ENCODE results near the gene GBGT1.
A peak's percentile ranks its signal among the peaks of the same experiment; 100 is the strongest.
"Not testable (repeated sequence)": the region's sequence is repeated elsewhere in the genome, so short reads cannot be mapped to it uniquely, and the experiment has no call there.

The GBGT1 gene

DNA sequence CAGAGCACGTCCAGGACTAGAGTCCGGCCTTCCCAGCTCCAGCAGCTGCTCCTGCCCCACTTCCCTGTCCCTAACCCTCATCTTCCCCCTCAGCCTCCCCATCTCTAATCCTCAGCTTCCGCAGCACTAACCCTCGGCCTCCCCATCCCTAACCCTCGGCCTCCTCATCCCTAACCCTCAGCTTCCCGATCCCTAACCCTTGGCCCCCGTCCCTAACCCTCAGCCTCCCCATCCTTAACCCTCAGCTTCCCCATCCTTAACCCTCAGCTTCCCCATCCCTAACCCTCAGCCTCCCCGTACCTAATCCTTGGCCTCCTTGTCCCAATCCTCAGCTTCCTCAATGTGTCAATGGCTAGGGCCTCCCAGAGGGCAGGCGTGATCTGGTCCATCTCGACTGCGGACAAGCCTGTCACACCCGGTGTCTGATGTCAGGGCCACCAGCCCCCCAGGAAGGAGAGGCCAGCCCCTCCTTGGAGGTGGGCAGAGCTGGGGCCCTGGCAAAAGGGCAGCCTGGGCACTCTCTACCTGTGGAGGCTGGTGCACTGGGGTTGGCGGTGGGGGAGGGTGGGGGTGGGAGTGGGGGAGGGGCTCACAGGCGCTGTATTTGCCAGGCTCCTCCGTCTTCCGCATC, 43.9 kb upstream of the GBGT1 start:
- H3K4me3 ChIP-seq (ENCODE audit: severe bottlenecking), result no peak overlapping the region
- TF ChIP-seq, protein P1, sequence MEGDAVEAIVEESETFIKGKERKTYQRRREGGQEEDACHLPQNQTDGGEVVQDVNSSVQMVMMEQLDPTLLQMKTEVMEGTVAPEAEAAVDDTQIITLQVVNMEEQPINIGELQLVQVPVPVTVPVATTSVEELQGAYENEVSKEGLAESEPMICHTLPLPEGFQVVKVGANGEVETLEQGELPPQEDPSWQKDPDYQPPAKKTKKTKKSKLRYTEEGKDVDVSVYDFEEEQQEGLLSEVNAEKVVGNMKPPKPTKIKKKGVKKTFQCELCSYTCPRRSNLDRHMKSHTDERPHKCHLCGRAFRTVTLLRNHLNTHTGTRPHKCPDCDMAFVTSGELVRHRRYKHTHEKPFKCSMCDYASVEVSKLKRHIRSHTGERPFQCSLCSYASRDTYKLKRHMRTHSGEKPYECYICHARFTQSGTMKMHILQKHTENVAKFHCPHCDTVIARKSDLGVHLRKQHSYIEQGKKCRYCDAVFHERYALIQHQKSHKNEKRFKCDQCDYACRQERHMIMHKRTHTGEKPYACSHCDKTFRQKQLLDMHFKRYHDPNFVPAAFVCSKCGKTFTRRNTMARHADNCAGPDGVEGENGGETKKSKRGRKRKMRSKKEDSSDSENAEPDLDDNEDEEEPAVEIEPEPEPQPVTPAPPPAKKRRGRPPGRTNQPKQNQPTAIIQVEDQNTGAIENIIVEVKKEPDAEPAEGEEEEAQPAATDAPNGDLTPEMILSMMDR (IDR thresholded peaks at IDR 0.05; ENCODE audit: poor library complexity, severe bottlenecking), result no peak
- H3K27ac ChIP-seq (ENCODE audit: poor library complexity, severe bottlenecking), result no peak overlapping the region
- peaks cover 3% of the 10 kb centered on the region for H3K9me3 ChIP-seq (ENCODE audit: severe bottlenecking)
- peaks cover 37% of the 10 kb centered on the region for H3K27me3 ChIP-seq (ENCODE audit: insufficient read depth, poor library complexity, severe bottlenecking)
- DNase-seq (ENCODE audit: low spot score), result no peak
- no peaks in the 10 kb centered on the region for H3K4me1 ChIP-seq (ENCODE audit: insufficient read depth, poor library complexity, severe bottlenecking)
- no peak for ATAC-seq (ENCODE audit: low read depth)
- no peaks in the 10 kb centered on the region for H3K36me3 ChIP-seq (ENCODE audit: low read depth)

DNA sequence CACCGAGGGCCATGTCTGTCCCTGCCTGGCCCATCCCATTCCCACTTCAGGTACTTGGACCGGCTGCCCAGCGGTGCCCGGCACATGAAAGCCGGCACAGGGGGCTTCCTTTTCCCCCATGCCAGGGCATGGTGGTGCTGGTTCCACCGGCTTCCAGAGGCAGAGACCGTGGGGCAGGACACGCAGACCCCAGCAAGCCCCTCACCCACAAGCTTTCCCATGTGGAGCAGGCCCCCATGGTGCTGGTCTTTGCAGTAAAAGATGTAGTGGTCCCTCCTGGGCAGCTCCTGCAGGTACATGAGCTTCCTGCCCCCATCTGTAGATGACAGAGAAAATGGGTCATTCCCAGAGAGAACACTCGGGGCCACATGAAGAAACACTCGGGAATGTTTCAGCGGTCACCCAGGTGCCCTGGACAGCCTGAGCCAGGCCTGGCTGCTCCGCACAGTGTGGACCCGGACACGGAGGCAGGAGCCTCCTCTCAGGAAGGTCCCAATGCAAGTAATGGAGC, 43.4 kb upstream of the GBGT1 start:
- DNase-seq (ENCODE audit: low spot score), result peak; percentile 34
- no peak for ATAC-seq (ENCODE audit: low read depth)

GRCh38 chr9:133205996-133206931, 42.5 kb upstream of the GBGT1 start:
- ATAC-seq (ENCODE audit: low read depth) (no peak), DNase-seq (ENCODE audit: low spot score) (peak; percentile 40)
- TF ChIP-seq, protein P1 (IDR thresholded peaks at IDR 0.05; ENCODE audit: poor library complexity, severe bottlenecking), result no peak
- Histone ChIP-seq H3K4me1 (ENCODE audit: insufficient read depth, poor library complexity, severe bottlenecking) (no peaks in the 10 kb centered on the region), H3K27me3 (ENCODE audit: insufficient read depth, poor library complexity, severe bottlenecking) (peaks cover 31% of the 10 kb centered on the region), H3K9me3 (ENCODE audit: severe bottlenecking) (no peaks in the 10 kb centered on the region), H3K36me3 (ENCODE audit: low read depth) (no peaks in the 10 kb centered on the region), H3K27ac (ENCODE audit: poor library complexity, severe bottlenecking) (no peak overlapping the region), H3K4me3 (ENCODE audit: severe bottlenecking) (no peak overlapping the region)

More for the DNA sequence above, 43.4 kb upstream of the GBGT1 start:
- no peaks in the 10 kb centered on the region for H3K4me1 ChIP-seq (ENCODE audit: insufficient read depth, poor library complexity, severe bottlenecking)
- H3K9me3 ChIP-seq (ENCODE audit: severe bottlenecking), result peaks cover 2% of the 10 kb centered on the region
- TF ChIP-seq, protein P1 (IDR thresholded peaks at IDR 0.05; ENCODE audit: poor library complexity, severe bottlenecking), result no peak
- H3K4me3 ChIP-seq (ENCODE audit: severe bottlenecking), result no peak overlapping the region
- H3K27me3 ChIP-seq (ENCODE audit: insufficient read depth, poor library complexity, severe bottlenecking), result peaks cover 37% of the 10 kb centered on the region
- H3K36me3 ChIP-seq (ENCODE audit: low read depth), result no peaks in the 10 kb centered on the region
- no peak overlapping the region for H3K27ac ChIP-seq (ENCODE audit: poor library complexity, severe bottlenecking)

DNA sequence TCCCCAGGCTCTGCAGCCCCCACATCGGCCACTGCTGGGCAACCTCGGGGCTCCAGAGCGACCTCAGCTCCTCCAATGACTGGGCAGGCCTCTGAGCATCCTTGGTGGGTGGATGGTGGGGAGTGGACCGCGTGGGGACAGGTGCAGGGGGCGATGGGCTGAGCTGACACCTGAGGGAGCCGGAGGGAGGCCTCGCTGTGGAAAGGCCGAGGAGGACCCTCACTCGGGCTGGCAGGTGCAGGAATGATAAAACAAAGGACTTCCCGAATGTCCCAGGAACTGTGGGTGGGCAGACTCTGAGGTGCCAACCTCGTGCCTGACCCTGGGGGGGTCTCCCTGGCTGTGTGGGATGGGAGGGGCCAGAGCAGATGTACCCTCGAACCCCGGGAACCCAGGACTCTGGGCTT, 41.8 kb upstream of the GBGT1 start:
- H3K27me3 ChIP-seq (ENCODE audit: insufficient read depth, poor library complexity, severe bottlenecking), result peaks cover 31% of the 10 kb centered on the region
- not testable (repeated sequence) for H3K27ac ChIP-seq (ENCODE audit: poor library complexity, severe bottlenecking); H3K4me1 ChIP-seq (ENCODE audit: insufficient read depth, poor library complexity, severe bottlenecking); ATAC-seq (ENCODE audit: low read depth); H3K9me3 ChIP-seq (ENCODE audit: severe bottlenecking); H3K4me3 ChIP-seq (ENCODE audit: severe bottlenecking); H3K36me3 ChIP-seq (ENCODE audit: low read depth)
- peak; percentile 34 for DNase-seq (ENCODE audit: low spot score)

DNA sequence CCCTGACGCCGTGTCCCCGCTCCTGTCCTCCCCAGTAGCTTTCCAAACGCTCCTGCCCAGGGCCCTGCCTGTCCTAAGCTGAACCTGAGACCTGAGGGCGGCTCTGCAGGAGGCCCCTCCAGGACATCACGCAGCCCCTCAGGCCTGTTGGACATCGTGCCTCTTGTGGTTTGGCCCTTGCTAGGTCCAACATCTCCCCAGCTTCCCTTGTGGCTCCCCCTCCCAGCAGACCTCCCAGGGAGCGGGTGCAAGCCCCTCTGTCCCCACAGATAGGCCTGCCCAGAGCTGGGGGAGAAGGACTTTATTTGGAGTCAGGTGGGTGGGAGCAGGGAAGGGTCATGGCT, 41.3 kb upstream of the GBGT1 start:
- TF ChIP-seq, protein P1 (IDR thresholded peaks at IDR 0.05; ENCODE audit: poor library complexity, severe bottlenecking), result no peak
- no peaks in the 10 kb centered on the region for H3K4me1 ChIP-seq (ENCODE audit: insufficient read depth, poor library complexity, severe bottlenecking)
- no peak overlapping the region for H3K27ac ChIP-seq (ENCODE audit: poor library complexity, severe bottlenecking)
- no peaks in the 10 kb centered on the region for H3K36me3 ChIP-seq (ENCODE audit: low read depth)
- ATAC-seq (ENCODE audit: low read depth) (no peak), DNase-seq (ENCODE audit: low spot score) (no peak)
- no peak overlapping the region for H3K4me3 ChIP-seq (ENCODE audit: severe bottlenecking)
- peaks cover 30% of the 10 kb centered on the region for H3K27me3 ChIP-seq (ENCODE audit: insufficient read depth, poor library complexity, severe bottlenecking)
- no peaks in the 10 kb centered on the region for H3K9me3 ChIP-seq (ENCODE audit: severe bottlenecking)

All from RWPE2 (cell line).